Left hindlimb (tissue), 1 donor: Measurements from ENCODE around the gene ANKK1.

Source experiments
- DNase-seq: peaks from one replicate; pipeline ENCODE4 v3.0.0-alpha.2; 2018

Gene ANKK1

GRCh38 chr11:113377681-113378412 lies 9.7 kb upstream of the ANKK1 start:
- no peak for DNase-seq

GRCh38 chr11:113378692-113379091 lies 8.9 kb upstream of the ANKK1 start:
- DNase-seq = no peak

GRCh38 chr11:113382121-113382520 lies 5.5 kb upstream of the ANKK1 start:
- no peak for DNase-seq

- no peak for DNase-seq
Measured at GRCh38 chr11:113384551-113384950, 3.0 kb upstream of the ANKK1 start.

GRCh38 chr11:113385749-113386148 lies 1.8 kb upstream of the ANKK1 start:
- no peak for DNase-seq

GRCh38 chr11:113386866-113387265 lies 713 bp upstream of the ANKK1 start:
- DNase-seq = no peak

GRCh38 chr11:113389272-113389671 lies 1.7 kb downstream of the ANKK1 start:
- DNase-seq = no peak

GRCh38 chr11:113392236-113392921 lies 4.8 kb downstream of the ANKK1 start:
- DNase-seq = no peak

GRCh38 chr11:113393501-113393985 lies 6.0 kb downstream of the ANKK1 start:
- no peak for DNase-seq

- no peak for DNase-seq
Measured at GRCh38 chr11:113394919-113395318, 7.3 kb downstream of the ANKK1 start.

- no peak for DNase-seq
Measured at GRCh38 chr11:113395782-113396336, 8.3 kb downstream of the ANKK1 start.

- no peak for DNase-seq
Measured at GRCh38 chr11:113396690-113397089, 9.1 kb downstream of the ANKK1 start.

- no peak for DNase-seq
Measured at GRCh38 chr11:113397212-113397611, 9.6 kb downstream of the ANKK1 start.

- no peak for DNase-seq
Measured at GRCh38 chr11:113397821-113398220, 10.2 kb downstream of the ANKK1 start.

- no peak for DNase-seq
Measured at GRCh38 chr11:113398669-113399430, 11.3 kb downstream of the ANKK1 start.

- DNase-seq = no peak
Measured at GRCh38 chr11:113400631-113401230, 13.2 kb downstream of the ANKK1 start.

GRCh38 chr11:113401718-113402117 lies 14.1 kb downstream of the ANKK1 start:
- no peak for DNase-seq

GRCh38 chr11:113404859-113405430 lies 17.4 kb downstream of the ANKK1 start:
- DNase-seq = no peak

GRCh38 chr11:113405724-113406478 lies 18.3 kb downstream of the ANKK1 start:
- no peak for DNase-seq

GRCh38 chr11:113407163-113407562 lies 19.6 kb downstream of the ANKK1 start:
- DNase-seq = no peak

- DNase-seq = no peak
Measured at GRCh38 chr11:113408206-113408605, 20.6 kb downstream of the ANKK1 start.

GRCh38 chr11:113408887-113409286 lies 21.3 kb downstream of the ANKK1 start:
- no peak for DNase-seq
